Stimulated activated CD8-positive, alpha-beta memory T cell treated with anti-CD3 and anti-CD28 coated beads, Interleukin-12 subunit alpha, Interleukin-12 subunit beta, amount 100 ng/mL, for 4 hours (primary cell): ENCODE data around the gene BSPH1.
"Not testable (repeated sequence)": the region's sequence is repeated elsewhere in the genome, so short reads cannot be mapped to it uniquely, and the experiment has no call there.

ENCODE experiments used
- DNase-seq: peaks from one replicate; pipeline ENCODE4 v3.0.0-alpha.2; 2020; ENCODE audit warnings: low read depth

The BSPH1 gene

DNA sequence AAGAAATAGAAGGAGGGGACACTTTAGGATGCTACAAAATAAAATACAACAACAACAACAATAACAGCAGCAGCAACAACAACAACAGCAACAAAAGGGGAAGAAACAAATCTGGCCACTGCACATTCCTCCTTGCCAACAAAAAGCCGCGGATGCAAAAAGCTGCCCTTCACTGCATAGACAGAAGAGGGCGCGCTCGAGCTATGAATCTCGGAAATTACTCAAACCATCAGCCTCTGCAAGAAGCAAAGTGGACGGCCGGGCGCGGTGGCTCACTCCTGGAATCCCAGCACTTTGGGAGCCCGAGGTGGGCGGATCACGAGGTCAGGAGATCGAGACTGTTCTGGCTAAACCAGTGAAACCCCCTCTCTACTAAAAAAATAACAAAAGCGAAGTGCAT lies 71.9 kb downstream of the BSPH1 start:
- not testable (repeated sequence) for DNase-seq
